GM10266 (cell line): Measurements from ENCODE around the gene CORO1C.

ENCODE experiments used
- DNase-seq: peaks from one replicate; pipeline ENCODE4 v3.0.0; 2012; ENCODE audit errors: extremely low spot score
- CTCF ChIP-seq: IDR thresholded peaks from 2 replicates; pipeline ENCODE4 v1.5.1; 2012; ENCODE audit warnings: mild to moderate bottlenecking, low read depth; ENCODE audit not compliant: control insufficient read depth, insufficient read depth; ENCODE audit errors: missing control alignments

The CORO1C gene

GRCh38 chr12:108618079-108618952, 113.0 kb downstream of the CORO1C start:
- DNase-seq: peak; percentile 71
- TF ChIP-seq CTCF: peak; percentile 93

GRCh38 chr12:108616941-108617858, 114.1 kb downstream of the CORO1C start:
- TF ChIP-seq CTCF: no peak
- DNase-seq: peak; percentile 87

GRCh38 chr12:108616359-108616758, 115.0 kb downstream of the CORO1C start:
- no peak for DNase-seq
- TF ChIP-seq CTCF: no peak

- no peak for TF ChIP-seq CTCF
- no peak for DNase-seq
Observed at GRCh38 chr12:108615918-108616317, 115.4 kb downstream of the CORO1C start.

- DNase-seq: no peak
- TF ChIP-seq CTCF: no peak
Observed at GRCh38 chr12:108614639-108615038, 116.7 kb downstream of the CORO1C start.

GRCh38 chr12:108614041-108614440, 117.3 kb downstream of the CORO1C start:
- DNase-seq: no peak
- TF ChIP-seq CTCF: no peak
